ENCODE measurements around the gene PRR29. TPM values are rescaled to one million over a fixed set of nuclear protein-coding genes. Genes with fewer than 3 reads are reported as not detected.

PRR29 gene
- total RNA-seq, 2 experiments from 2014 or later: 0.16 to 0.29 TPM

DNA sequence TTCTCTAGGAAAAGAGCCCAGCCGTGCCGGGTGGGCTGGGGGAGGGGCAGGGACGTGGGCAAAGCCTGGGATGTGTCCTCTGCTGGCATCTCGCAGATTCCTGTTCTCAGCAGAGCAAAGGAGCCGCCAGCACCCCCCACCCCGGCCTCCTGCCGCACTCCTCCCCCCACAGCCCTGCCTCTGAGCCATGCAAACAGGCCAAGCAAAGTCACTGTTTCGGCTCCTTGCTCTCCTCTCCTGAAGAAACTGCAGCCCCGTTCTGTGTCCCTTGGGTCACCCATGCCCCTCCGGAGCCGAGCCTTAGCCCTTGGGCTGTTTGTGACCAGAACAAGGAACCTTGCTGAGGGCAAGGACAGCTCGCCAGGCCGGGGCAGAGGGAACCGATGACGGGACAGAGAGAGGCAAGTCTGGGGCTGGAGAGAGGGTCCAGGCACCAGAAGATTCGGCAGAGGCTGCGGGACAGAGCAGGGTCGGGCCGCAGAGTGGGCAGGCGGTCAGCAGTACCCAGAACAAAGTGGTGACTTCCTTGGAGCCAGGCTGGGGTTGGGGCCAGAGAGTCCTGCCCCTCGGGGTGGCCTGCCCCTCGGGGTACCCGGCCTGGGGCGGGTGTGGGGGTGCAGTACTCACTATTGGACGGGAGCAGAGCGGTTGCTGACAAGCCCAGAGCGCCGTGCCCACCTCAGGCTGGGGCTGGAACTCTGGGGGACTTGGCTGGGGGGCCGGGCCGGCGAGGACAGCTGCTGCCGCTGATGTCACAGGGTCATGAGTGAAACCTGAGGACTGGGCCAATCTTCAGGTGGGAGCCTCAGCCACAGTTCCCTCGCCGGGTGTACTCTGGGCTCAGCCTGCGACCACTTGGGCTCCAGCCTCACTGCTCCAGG is 9.2 kb upstream of the PRR29 start:
- intact Hi-C loops (cut with micrococcal nuclease; ENCODE audit: unreplicated experiment): no loop called here
- Histone ChIP-seq H3K36me3 (ENCODE audit: insufficient read depth, low read length) (no peaks in the 10 kb centered on the region), H3K27ac (ENCODE audit: low read depth, low read length, poor library complexity, severe bottlenecking) (no peak overlapping the region), H3K79me2 (ENCODE audit: insufficient read depth, low read depth, low read length) (no peaks in the 10 kb centered on the region), H3K4me2 (ENCODE audit: low read length) (no peak overlapping the region), H3K9me3 (ENCODE audit: low read length) (no peaks in the 10 kb centered on the region), H3K4me1 (ENCODE audit: insufficient read depth, low read length, poor library complexity, severe bottlenecking) (peaks cover 9% of the 10 kb centered on the region), H4K20me1 (ENCODE audit: insufficient read depth, low read length) (no peaks in the 10 kb centered on the region), H3K9me2 (ENCODE audit: insufficient read depth, low read length) (no peaks in the 10 kb centered on the region), H2AFZ (ENCODE audit: low read length) (no peak overlapping the region), H3K4me3 (ENCODE audit: low read depth, low read length, poor library complexity, severe bottlenecking) (no peak overlapping the region)
- POLR2A ChIA-PET: no interaction called here
- BruUV-seq (replicated peaks): no TSS peak
- CTCF ChIA-PET (ENCODE audit: unreplicated experiment): no interaction called here
- TF ChIP-seq EZH2phosphoT487 (IDR thresholded peaks at IDR 0.05; ENCODE audit: borderline replicate concordance, low read depth, low read length): no peak
- TF ChIP-seq, protein P1, sequence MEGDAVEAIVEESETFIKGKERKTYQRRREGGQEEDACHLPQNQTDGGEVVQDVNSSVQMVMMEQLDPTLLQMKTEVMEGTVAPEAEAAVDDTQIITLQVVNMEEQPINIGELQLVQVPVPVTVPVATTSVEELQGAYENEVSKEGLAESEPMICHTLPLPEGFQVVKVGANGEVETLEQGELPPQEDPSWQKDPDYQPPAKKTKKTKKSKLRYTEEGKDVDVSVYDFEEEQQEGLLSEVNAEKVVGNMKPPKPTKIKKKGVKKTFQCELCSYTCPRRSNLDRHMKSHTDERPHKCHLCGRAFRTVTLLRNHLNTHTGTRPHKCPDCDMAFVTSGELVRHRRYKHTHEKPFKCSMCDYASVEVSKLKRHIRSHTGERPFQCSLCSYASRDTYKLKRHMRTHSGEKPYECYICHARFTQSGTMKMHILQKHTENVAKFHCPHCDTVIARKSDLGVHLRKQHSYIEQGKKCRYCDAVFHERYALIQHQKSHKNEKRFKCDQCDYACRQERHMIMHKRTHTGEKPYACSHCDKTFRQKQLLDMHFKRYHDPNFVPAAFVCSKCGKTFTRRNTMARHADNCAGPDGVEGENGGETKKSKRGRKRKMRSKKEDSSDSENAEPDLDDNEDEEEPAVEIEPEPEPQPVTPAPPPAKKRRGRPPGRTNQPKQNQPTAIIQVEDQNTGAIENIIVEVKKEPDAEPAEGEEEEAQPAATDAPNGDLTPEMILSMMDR (conservative IDR thresholded peaks at IDR 0.05; ENCODE audit: low read length): no peak
- no peak for DNase-seq (ENCODE audit: low spot score)

DNA sequence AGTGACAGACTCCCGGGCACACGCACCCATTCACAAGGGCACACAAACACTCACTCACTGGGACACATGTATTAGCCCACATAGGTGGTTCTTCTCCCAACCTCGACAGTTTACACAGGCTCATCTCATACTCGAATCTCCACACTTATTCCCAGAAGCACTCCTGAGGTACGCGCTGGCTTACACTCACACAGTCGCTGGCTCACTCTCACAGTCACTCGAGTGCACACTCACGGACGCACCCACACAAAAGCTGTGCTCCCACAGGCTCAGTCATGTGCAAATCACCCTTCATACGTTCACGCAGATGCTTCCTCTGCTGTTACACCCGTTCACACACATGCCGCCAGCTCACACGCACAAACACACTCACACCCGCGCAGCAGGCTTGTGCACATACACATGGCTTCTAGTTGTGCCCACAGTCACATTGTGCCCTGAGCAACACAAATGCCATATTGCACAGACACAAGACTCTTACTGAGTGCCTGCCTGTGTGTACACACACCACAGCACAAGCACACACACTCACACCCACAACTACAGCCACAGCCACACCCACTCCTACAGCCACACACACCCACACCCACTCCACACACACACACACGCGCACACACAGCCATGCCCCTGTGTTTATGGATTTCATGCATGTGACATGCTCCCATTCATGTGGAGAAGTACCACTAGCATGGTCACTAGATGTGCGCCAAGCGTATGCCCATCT is 8.4 kb upstream of the PRR29 start:
- no peak overlapping the region for H3K4me3 ChIP-seq (ENCODE audit: low read depth, low read length, poor library complexity, severe bottlenecking)
- H3K4me1 ChIP-seq (ENCODE audit: insufficient read depth, low read length, poor library complexity, severe bottlenecking): peaks cover 9% of the 10 kb centered on the region
- no peak overlapping the region for H3K4me2 ChIP-seq (ENCODE audit: low read length)
- TF ChIP-seq, protein P1 (conservative IDR thresholded peaks at IDR 0.05; ENCODE audit: low read length): no peak
- TF ChIP-seq EZH2phosphoT487 (IDR thresholded peaks at IDR 0.05; ENCODE audit: borderline replicate concordance, low read depth, low read length): no peak
- ChIA-PET POLR2A (interaction anchor here (0.6 kb wide), 1 partner anchor 29 kb away, joined by 3 read pairs; no protein-coding TSS in a partner anchor), CTCF (ENCODE audit: unreplicated experiment) (no interaction called here)
- intact Hi-C loops (cut with micrococcal nuclease; ENCODE audit: unreplicated experiment): loop anchor here (1.0 to 5.0 kb wide), 3 partner anchors 35 to 97 kb away; partner anchors contain the start of gene CSHL1
- H2AFZ ChIP-seq (ENCODE audit: low read length): no peak overlapping the region
- no peaks in the 10 kb centered on the region for H4K20me1 ChIP-seq (ENCODE audit: insufficient read depth, low read length)
- no peak for DNase-seq (ENCODE audit: low spot score)
- BruUV-seq (replicated peaks): no TSS peak
- H3K27ac ChIP-seq (ENCODE audit: low read depth, low read length, poor library complexity, severe bottlenecking): no peak overlapping the region
- H3K79me2 ChIP-seq (ENCODE audit: insufficient read depth, low read depth, low read length): no peaks in the 10 kb centered on the region
- H3K9me3 ChIP-seq (ENCODE audit: low read length): no peaks in the 10 kb centered on the region
- no peaks in the 10 kb centered on the region for H3K36me3 ChIP-seq (ENCODE audit: insufficient read depth, low read length)
- H3K9me2 ChIP-seq (ENCODE audit: insufficient read depth, low read length): no peaks in the 10 kb centered on the region
